ENCODE measurements around the gene ERC2. TPM values are rescaled to one million over a fixed set of nuclear protein-coding genes. Genes with fewer than 3 reads are reported as not detected.
"Not testable (repeated sequence)": the region's sequence is repeated elsewhere in the genome, so short reads cannot be mapped to it uniquely, and the experiment has no call there.

ERC2 gene
- total RNA-seq, 3 donors from 2014 or later = 0.16 TPM; not detected in 2

GRCh38 chr3:55505776-55506175, 962.5 kb downstream of the ERC2 start:
- ATAC-seq (no peak), DNase-seq (no peak)
- no peak overlapping the region for H3K4me3 Mint-ChIP-seq
- H3K27me3 Mint-ChIP-seq (ENCODE audit: low read depth) = no peaks in the 10 kb centered on the region
- no peaks in the 10 kb centered on the region for H3K36me3 Mint-ChIP-seq (ENCODE audit: insufficient read depth)
- H3K4me1 Mint-ChIP-seq (ENCODE audit: low read depth) = no peaks in the 10 kb centered on the region
- no peaks in the 10 kb centered on the region for H3K9me3 Mint-ChIP-seq

GRCh38 chr3:55505102-55505501, 963.2 kb downstream of the ERC2 start:
- not testable (repeated sequence) for H3K4me1 Mint-ChIP-seq (ENCODE audit: low read depth)

GRCh38 chr3:55501905-55502304, 966.4 kb downstream of the ERC2 start:
- ATAC-seq (no peak), DNase-seq (no peak)
- H3K27me3 Mint-ChIP-seq (ENCODE audit: low read depth) = no peaks in the 10 kb centered on the region
- no peaks in the 10 kb centered on the region for H3K36me3 Mint-ChIP-seq (ENCODE audit: insufficient read depth)
- H3K4me1 Mint-ChIP-seq (ENCODE audit: low read depth) = no peaks in the 10 kb centered on the region
- no peak overlapping the region for H3K4me3 Mint-ChIP-seq
- no peaks in the 10 kb centered on the region for H3K9me3 Mint-ChIP-seq

More at GRCh38 chr3:55505102-55505501, 963.2 kb downstream of the ERC2 start:
- not testable (repeated sequence) for H3K36me3 Mint-ChIP-seq (ENCODE audit: insufficient read depth); ATAC-seq; DNase-seq; H3K4me3 Mint-ChIP-seq; H3K27me3 Mint-ChIP-seq (ENCODE audit: low read depth); H3K9me3 Mint-ChIP-seq

GRCh38 chr3:55500555-55501330, 967.5 kb downstream of the ERC2 start:
- H3K9me3 Mint-ChIP-seq = no peaks in the 10 kb centered on the region
- H3K27me3 Mint-ChIP-seq (ENCODE audit: low read depth) = no peaks in the 10 kb centered on the region
- H3K36me3 Mint-ChIP-seq (ENCODE audit: insufficient read depth) = no peaks in the 10 kb centered on the region
- DNase-seq (no peak), ATAC-seq (no peak)
- no peak overlapping the region for H3K4me3 Mint-ChIP-seq
- H3K4me1 Mint-ChIP-seq (ENCODE audit: low read depth) = no peaks in the 10 kb centered on the region

GRCh38 chr3:55498520-55498919, 969.7 kb downstream of the ERC2 start:
- ATAC-seq = no peak
- Mint-ChIP-seq H3K9me3 (no peaks in the 10 kb centered on the region), H3K4me1 (ENCODE audit: low read depth) (no peaks in the 10 kb centered on the region)

GRCh38 chr3:55497250-55497649, 971.0 kb downstream of the ERC2 start:
- ATAC-seq (no peak), DNase-seq (no peak)
- no peaks in the 10 kb centered on the region for H3K36me3 Mint-ChIP-seq (ENCODE audit: insufficient read depth)
- peaks cover 4% of the 10 kb centered on the region for H3K27me3 Mint-ChIP-seq (ENCODE audit: low read depth)
- no peaks in the 10 kb centered on the region for H3K9me3 Mint-ChIP-seq
- H3K4me1 Mint-ChIP-seq (ENCODE audit: low read depth) = no peaks in the 10 kb centered on the region
- no peak overlapping the region for H3K4me3 Mint-ChIP-seq

More at GRCh38 chr3:55498520-55498919, 969.7 kb downstream of the ERC2 start:
- no peaks in the 10 kb centered on the region for H3K36me3 Mint-ChIP-seq (ENCODE audit: insufficient read depth)
- no peak for DNase-seq
- H3K27me3 Mint-ChIP-seq (ENCODE audit: low read depth) = no peaks in the 10 kb centered on the region
- H3K4me3 Mint-ChIP-seq = no peak overlapping the region

GRCh38 chr3:55494976-55495375, 973.3 kb downstream of the ERC2 start:
- H3K9me3 Mint-ChIP-seq = no peaks in the 10 kb centered on the region
- DNase-seq = no peak
- H3K27me3 Mint-ChIP-seq (ENCODE audit: low read depth) = peaks cover 20% of the 10 kb centered on the region
- H3K4me3 Mint-ChIP-seq = no peak overlapping the region
- no peaks in the 10 kb centered on the region for H3K36me3 Mint-ChIP-seq (ENCODE audit: insufficient read depth)
- ATAC-seq = no peak
- no peaks in the 10 kb centered on the region for H3K4me1 Mint-ChIP-seq (ENCODE audit: low read depth)

GRCh38 chr3:55492976-55493375, 975.3 kb downstream of the ERC2 start:
- Mint-ChIP-seq H3K36me3 (ENCODE audit: insufficient read depth) (no peaks in the 10 kb centered on the region), H3K9me3 (no peaks in the 10 kb centered on the region), H3K4me3 (no peak overlapping the region), H3K4me1 (ENCODE audit: low read depth) (no peaks in the 10 kb centered on the region), H3K27me3 (ENCODE audit: low read depth) (peaks cover 36% of the 10 kb centered on the region)
- DNase-seq (no peak), ATAC-seq (no peak)

- Mint-ChIP-seq H3K4me1 (ENCODE audit: low read depth) (peaks cover 10% of the 10 kb centered on the region), H3K36me3 (ENCODE audit: insufficient read depth) (no peaks in the 10 kb centered on the region), H3K4me3 (no peak overlapping the region), H3K9me3 (no peaks in the 10 kb centered on the region), H3K27me3 (ENCODE audit: low read depth) (peaks cover 51% of the 10 kb centered on the region)
- ATAC-seq (no peak), DNase-seq (no peak)
These were observed 976.9 kb downstream of the ERC2 start for GRCh38 chr3:55491296-55491816.

- H3K27me3 Mint-ChIP-seq (ENCODE audit: low read depth) = peaks cover 59% of the 10 kb centered on the region
- H3K36me3 Mint-ChIP-seq (ENCODE audit: insufficient read depth) = no peaks in the 10 kb centered on the region
- H3K4me3 Mint-ChIP-seq = no peak overlapping the region
- DNase-seq (no peak), ATAC-seq (no peak)
- H3K9me3 Mint-ChIP-seq = no peaks in the 10 kb centered on the region
- H3K4me1 Mint-ChIP-seq (ENCODE audit: low read depth) = peaks cover 11% of the 10 kb centered on the region
These were observed 977.9 kb downstream of the ERC2 start for GRCh38 chr3:55490276-55490913.

GRCh38 chr3:55489798-55490132, 978.5 kb downstream of the ERC2 start:
- Mint-ChIP-seq H3K27me3 (ENCODE audit: low read depth) (peaks cover 64% of the 10 kb centered on the region), H3K4me1 (ENCODE audit: low read depth) (peaks cover 11% of the 10 kb centered on the region), H3K9me3 (no peaks in the 10 kb centered on the region), H3K4me3 (no peak overlapping the region), H3K36me3 (ENCODE audit: insufficient read depth) (no peaks in the 10 kb centered on the region)
- ATAC-seq (no peak), DNase-seq (no peak)

GRCh38 chr3:55488398-55489055, 979.7 kb downstream of the ERC2 start:
- no peaks in the 10 kb centered on the region for H3K9me3 Mint-ChIP-seq
- peak overlapping the region; percentile 20 for H3K4me3 Mint-ChIP-seq
- no peaks in the 10 kb centered on the region for H3K36me3 Mint-ChIP-seq (ENCODE audit: insufficient read depth)
- H3K4me1 Mint-ChIP-seq (ENCODE audit: low read depth) = peaks cover 13% of the 10 kb centered on the region
- DNase-seq (no peak), ATAC-seq (peak in 1 of 2 donors; percentile 6)
- H3K27me3 Mint-ChIP-seq (ENCODE audit: low read depth) = peaks cover 76% of the 10 kb centered on the region

- peaks cover 83% of the 10 kb centered on the region for H3K27me3 Mint-ChIP-seq (ENCODE audit: low read depth)
- H3K4me1 Mint-ChIP-seq (ENCODE audit: low read depth) = peaks cover 15% of the 10 kb centered on the region
- no peak for ATAC-seq
- no peak for DNase-seq
- peak overlapping the region; percentile 37 for H3K4me3 Mint-ChIP-seq
- H3K9me3 Mint-ChIP-seq = no peaks in the 10 kb centered on the region
- H3K36me3 Mint-ChIP-seq (ENCODE audit: insufficient read depth) = no peaks in the 10 kb centered on the region
These were observed 980.7 kb downstream of the ERC2 start for GRCh38 chr3:55487381-55488241.

- Mint-ChIP-seq H3K4me1 (ENCODE audit: low read depth) (peaks cover 15% of the 10 kb centered on the region), H3K9me3 (no peaks in the 10 kb centered on the region), H3K36me3 (ENCODE audit: insufficient read depth) (no peaks in the 10 kb centered on the region), H3K4me3 (peak within 1 kb of the TSS; percentile 37), H3K27me3 (ENCODE audit: low read depth) (peaks cover 87% of the 10 kb centered on the region)
- no peak for DNase-seq
- peak in 1 of 2 donors; percentile 23 for ATAC-seq
These were observed 981.3 kb downstream of the ERC2 start, which contains the start of gene WNT5A for GRCh38 chr3:55486857-55487380. Gene WNT5A (minus strand): TSS chr3:55487306. CDS start chr3:55486985, 321 bp downstream.
